HG03432 (cell line): ENCODE results near the gene ARHGEF39.
"Not testable (repeated sequence)": the region's sequence is repeated elsewhere in the genome, so short reads cannot be mapped to it uniquely, and the experiment has no call there.

Source experiments
- ATAC-seq: cut with Tn5 transposase; IDR thresholded peaks from one replicate; pipeline ENCODE4 v1.9.1; 2021; ENCODE audit warnings: mild to moderate bottlenecking, moderate library complexity; ENCODE audit not compliant: unreplicated experiment

Gene ARHGEF39

GRCh38 chr9:35653611-35654010 is 11.4 kb downstream of the ARHGEF39 start:
- no peak for ATAC-seq

GRCh38 chr9:35652829-35653209 is 12.2 kb downstream of the ARHGEF39 start:
- no peak for ATAC-seq

- ATAC-seq, result no peak
Measured at GRCh38 chr9:35651956-35652828, 12.8 kb downstream of the ARHGEF39 start.

- ATAC-seq, result no peak
Measured at GRCh38 chr9:35650341-35651158, 14.4 kb downstream of the ARHGEF39 start, which contains the start of gene SIT1. Gene SIT1, minus strand, starts transcription at chr9:35650931. Its CDS starts 78 bp downstream, at chr9:35650853.

GRCh38 chr9:35649431-35650340 is 15.3 kb downstream of the ARHGEF39 start:
- no peak for ATAC-seq

- ATAC-seq, result peak; percentile 91
Measured at GRCh38 chr9:35646533-35647265, 18.3 kb downstream of the ARHGEF39 start.

- ATAC-seq, result no peak
Measured at GRCh38 chr9:35646153-35646532, 18.9 kb downstream of the ARHGEF39 start.

- ATAC-seq, result not testable (repeated sequence)
Measured at GRCh38 chr9:35645736-35646135, 19.3 kb downstream of the ARHGEF39 start.

GRCh38 chr9:35643046-35643445 is 21.9 kb downstream of the ARHGEF39 start:
- ATAC-seq, result no peak

GRCh38 chr9:35641478-35641877 is 23.5 kb downstream of the ARHGEF39 start:
- ATAC-seq, result not testable (repeated sequence)

- not testable (repeated sequence) for ATAC-seq
Measured at GRCh38 chr9:35640431-35640830, 24.6 kb downstream of the ARHGEF39 start.

GRCh38 chr9:35639631-35640030 is 25.4 kb downstream of the ARHGEF39 start:
- ATAC-seq, result no peak

- not testable (repeated sequence) for ATAC-seq
Measured at GRCh38 chr9:35639225-35639624, 25.8 kb downstream of the ARHGEF39 start.

GRCh38 chr9:35638751-35639150 is 26.2 kb downstream of the ARHGEF39 start:
- ATAC-seq, result not testable (repeated sequence)

- ATAC-seq, result not testable (repeated sequence)
Measured at GRCh38 chr9:35637427-35637955, 27.5 kb downstream of the ARHGEF39 start.

- ATAC-seq, result not testable (repeated sequence)
Measured at GRCh38 chr9:35636877-35637246, 28.1 kb downstream of the ARHGEF39 start.

- no peak for ATAC-seq
Measured at GRCh38 chr9:35636135-35636876, 28.7 kb downstream of the ARHGEF39 start.

- no peak for ATAC-seq
Measured at GRCh38 chr9:35635730-35636129, 29.3 kb downstream of the ARHGEF39 start.

GRCh38 chr9:35629597-35629996 is 35.4 kb downstream of the ARHGEF39 start:
- ATAC-seq, result no peak
